Activated T-cell treated with anti-CD3 and anti-CD28 coated beads for 24 hours (primary cell): ENCODE measurements around the gene TMEM176B.
"Not testable (repeated sequence)": the region's sequence is repeated elsewhere in the genome, so short reads cannot be mapped to it uniquely, and the experiment has no call there.

Experiments used
- DNase-seq: peaks from one replicate; pipeline ENCODE4 v3.0.0-alpha.2; 2020; ENCODE audit warnings: low read depth

The TMEM176B gene

DNA sequence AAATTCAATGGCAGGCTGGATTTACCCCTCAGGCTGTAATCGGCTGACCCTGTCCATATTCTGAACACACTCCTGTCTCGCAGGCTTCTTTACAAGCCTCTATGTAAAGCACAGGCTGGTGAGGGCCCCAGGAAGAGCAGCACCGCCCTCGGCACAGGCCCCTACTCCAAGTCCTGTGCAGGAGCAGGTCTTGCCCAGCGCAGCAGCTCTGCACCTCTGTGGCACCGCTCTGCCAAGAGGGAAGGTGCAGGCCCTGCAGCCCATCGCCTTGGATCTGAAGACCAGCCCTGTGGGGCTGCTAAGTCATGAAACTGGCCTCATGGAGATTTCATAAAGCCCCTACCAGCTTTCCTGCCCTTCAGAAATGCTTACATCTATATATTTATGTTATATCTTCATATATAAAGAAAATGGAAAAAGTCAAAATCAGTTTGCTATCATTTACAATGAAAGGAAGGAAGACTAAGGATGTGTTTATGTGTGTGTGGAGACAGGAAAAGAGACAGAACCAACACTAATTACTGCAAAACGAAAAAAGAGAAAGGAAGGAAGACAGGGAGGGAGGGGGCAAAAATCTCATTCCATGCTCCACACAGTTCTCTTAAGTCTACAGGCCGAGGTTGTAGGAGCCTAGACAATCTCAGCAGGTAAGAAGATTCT is 9.6 kb downstream of the TMEM176B start:
- DNase-seq: no peak

DNA sequence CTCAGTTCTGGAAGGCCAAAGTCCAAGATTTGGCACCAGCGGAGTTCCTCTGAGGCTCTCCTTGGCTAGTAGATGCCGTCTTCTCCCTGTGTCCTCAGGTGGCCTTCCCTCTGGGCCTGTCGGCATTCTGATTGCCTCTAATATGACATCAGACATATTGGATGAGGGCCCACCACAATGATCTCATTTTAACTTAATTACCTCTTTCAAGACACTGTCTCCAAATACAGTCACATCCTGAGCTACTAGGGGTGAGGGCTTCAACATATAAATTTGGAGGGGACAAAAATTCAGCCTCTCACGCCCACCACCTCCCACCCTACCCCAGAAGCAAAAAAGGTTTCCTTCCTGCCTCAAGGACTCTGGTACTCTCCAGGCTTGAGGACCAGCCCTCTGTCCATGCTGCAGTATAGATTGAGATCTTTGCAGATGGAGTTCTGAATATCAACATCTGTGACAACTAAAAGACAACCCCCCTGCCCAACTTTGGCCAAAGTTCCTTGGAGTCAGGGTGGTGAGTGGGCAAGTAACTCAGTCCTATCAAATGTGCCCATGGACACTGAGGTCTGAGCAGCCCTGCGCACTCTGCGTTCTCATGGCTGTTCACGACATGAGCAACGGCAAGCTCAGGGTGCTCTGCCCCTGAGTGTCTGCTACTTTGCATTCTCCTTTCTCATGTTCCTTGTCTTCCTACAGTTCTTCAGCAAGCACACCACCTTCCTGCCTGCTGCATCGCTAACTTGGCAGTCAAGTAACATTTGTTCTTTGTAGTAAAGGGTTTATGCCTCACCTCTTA is 11.5 kb downstream of the TMEM176B start:
- no peak for DNase-seq

DNA sequence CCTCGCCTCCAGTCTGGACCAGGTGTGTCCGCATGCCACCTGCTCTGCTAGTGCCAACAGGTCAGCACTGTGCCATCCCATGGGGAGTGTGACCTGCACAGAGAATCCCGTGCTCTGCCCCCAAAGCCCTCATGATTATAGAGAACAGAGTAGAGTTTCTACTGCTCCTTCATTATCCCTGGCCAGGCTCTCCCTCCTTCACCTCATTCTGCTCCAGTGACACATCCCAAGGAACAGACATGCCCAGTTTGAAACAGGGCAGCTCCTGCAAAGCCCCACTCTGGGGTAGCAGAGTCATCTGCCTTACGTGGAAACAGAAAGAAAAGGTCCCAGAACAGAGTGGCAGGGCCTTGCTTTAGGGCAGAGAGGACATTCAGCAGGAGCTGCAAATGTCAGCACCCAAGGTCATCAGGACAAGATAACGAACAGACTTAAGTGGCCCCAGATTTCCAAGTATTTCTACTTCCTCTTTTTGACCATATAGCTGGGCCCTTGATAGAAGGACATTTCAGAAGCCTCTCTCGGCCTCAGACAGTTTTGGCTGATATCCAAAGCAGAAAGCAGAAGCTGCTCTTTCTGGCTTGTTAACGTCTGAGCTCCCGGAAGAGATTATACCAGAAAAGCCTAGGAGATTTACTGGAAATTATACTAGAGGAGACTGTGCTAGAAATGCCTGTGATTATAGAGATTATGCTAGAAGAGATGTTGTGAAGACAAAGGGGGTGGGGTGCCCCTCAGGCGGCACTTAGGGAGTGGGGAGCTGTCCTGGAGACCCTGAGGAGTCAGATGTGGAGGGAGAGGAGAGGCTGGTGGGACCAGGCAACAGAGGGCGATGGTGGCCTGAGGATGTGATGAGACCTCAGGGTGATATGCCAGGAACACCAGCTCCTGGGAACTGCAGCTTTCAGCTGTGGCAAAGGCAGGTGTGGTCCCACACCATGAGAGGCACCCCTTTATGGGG is 12.6 kb downstream of the TMEM176B start:
- DNase-seq: no peak

DNA sequence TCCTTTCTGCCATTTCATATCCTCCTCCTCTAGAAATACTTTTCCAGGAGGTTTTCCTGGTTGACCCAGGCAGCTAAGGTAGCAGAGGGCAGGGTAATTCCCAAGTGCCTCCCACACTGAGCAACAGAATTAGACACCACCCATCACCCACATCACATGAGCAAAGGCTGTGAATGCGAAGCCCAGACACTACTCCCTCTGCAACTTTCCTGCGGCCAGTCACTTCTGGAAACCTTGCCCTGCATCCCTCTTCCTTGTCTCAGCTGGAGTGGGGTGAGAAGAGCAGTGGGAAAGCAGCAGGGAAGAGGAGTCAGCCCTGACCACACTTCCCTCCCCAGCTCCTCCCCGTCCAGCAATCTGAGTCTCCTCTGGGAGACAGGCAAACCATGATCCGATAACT is 15.2 kb downstream of the TMEM176B start:
- no peak for DNase-seq

DNA sequence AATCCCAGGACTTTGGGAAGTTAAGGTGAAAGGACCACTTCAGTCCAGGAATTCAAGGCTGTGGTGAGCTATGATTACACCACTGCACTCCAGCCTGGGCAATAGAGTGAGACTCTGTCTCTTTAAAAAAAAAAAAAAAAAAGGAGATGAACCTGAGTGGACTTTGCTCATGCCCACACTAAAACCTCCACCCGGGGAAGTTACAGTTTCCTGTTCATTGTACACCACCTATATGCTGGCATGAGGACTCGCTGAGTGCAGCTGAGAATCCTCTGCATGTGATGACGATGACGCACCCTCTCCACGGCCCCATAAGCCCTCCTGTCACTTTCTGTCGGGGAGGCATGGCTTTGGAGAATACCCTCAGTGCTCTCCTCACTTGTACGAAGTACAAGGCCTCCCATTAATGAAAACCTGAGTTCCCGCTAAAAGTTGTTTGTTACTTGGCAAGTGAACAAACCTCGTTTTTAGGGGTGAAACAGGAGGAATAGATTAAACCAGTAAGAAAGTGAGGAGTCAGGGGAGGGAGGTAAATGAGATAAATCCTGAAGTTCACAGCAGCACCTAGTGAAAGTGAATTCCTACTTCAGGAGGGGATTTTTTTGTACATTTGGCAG is 15.9 kb downstream of the TMEM176B start:
- DNase-seq: no peak

DNA sequence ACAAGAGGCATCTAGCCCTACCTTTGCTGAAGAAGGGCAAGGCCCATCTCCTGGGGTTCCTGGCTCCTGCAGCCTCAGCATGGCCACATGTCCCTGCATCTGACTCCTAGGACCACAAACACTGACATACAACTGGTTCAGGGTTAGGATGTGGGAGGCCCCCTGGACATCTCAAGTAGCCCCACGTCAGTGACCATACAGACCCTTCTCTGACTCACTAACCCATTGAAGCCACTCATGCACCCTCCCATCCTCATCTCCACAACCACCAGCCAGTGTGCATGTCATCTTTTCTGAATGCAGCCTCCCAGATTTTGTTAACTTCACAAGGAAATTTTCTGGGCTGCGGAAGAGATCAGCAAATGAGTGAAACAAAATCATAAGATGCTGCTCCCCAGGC is 18.2 kb downstream of the TMEM176B start:
- no peak for DNase-seq

DNA sequence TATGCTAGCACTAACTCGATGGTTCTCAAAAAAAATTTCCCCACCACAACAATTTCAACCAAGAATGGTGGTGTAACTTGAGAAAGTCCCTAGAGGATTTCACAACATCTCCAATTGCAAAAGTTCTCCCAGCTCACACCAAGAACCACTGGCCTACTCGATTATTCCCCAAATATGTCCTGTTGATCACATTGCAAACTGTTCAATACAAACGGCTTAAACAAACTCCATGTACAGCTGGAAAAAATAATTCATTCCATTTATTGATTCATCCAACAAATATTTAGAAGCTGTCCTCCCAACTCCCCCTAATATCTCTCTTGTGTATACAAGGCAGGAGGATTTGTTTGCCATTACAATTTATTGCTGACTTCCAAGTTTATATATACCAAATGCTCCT is 19.1 kb downstream of the TMEM176B start:
- DNase-seq: no peak

DNA sequence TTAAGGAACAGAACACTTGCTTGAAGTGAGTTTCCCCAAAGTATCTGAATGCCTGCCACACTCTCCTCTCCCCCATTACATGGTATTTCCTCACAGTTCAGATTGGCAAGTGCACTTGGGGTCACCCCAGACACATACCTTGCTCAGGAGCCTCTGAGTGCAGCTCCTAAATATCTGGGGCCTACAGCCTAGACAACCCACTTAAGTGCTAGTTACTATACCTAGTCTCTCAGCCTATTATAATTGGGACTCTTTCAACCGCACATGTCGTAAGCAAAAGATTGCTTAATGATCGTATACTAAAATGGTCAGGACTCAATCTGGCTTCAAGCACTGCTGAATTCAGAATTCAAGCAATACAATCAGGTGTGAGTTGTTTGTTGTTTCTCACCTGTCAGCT is 19.9 kb downstream of the TMEM176B start:
- DNase-seq: no peak

DNA sequence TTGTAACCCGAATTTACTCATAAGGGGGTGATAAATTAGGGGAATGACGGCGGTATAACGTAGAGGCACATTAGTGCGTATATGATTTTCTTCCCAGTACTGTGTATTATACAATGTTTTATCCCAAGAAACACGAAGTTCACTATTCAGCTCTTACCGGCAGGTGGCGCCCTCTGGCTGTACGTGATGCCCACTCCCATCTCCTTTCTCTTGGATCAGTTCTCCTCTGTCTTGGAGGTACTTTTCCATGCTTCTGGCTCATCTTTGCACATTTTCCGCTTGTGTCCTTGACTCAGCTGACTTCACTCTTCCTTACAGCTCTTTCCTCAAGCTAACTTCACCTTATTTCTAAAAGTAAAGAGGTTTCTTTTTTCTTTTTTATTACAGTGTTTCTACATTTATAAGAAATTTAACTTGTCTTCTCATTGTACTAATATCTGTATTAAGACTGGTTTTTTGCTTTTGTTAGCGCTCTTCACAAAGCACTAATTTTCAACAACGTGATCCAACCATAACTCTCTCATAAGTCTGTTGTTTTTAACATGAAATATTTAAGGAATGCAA is 21.3 kb downstream of the TMEM176B start:
- DNase-seq: peak; percentile 60

DNA sequence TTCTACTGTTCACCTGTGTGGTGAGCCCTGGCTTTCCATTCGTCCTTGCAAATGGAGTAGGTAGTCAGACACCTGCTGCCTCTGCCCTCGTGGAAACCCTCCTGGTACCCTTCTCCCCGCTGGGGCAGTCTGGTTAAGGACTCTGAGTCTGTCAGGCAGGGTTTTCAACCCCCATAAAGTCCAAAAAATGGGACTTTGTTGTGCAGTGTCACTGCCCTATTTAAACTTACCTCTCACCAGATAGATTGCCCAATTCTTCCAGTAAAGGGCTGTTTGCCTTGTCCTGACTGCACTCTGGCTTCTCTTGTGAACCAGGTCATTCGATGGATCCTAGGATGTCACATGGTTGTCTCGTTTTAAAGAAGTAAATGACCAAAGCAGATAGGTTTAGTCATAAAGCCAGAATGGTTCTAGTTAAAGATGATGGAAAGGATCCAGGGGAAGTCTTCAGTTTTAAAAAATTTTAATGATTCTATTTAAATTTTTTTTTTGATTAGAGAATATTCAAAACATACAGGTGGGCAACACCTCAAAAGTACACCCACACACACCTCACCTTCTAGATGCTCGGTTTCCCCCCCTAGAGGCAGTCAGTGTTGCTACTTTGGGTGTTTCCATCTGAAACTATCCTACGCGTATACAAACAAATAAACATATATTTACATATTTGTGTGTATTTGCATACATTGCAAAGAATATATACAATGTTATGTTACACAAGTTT is 22.0 kb downstream of the TMEM176B start:
- no peak for DNase-seq

DNA sequence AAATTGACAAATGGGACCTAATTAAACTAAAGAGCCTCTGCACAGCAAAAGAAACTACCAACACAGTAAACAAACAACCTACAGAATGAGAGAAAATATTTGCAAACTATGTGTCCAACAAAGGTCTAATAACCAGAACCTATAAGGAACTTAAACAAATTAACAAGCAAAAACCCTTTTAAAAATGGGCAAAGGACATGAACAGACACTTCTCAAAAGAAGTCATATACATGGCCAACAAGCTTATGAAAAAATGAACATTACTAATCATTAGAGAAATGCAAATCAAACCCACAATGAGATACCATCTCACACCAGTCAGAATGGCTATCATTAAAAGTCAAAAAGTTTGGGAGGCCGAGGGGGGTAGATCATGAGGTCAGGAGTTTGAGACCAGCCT is 26.0 kb downstream of the TMEM176B start:
- not testable (repeated sequence) for DNase-seq

DNA sequence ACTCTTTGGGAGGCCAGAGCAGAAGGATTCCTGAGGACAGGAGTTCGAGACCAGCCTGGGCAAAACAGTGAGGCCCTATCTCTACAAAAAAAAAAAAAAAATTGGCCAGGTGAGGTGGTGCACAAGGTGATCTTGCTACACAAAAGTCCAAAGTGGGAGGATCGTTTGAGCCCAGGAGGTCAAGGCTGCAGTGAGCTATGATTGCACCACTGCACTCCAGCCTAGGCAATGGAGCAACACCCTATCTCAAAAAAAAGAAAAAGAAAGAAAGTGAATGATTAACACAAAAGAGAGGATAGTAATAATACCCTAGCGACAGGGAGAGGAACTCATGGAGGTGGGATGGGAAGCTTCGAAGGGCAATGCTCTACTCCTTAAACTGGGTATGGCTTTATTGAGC is 30.4 kb downstream of the TMEM176B start:
- DNase-seq: no peak

DNA sequence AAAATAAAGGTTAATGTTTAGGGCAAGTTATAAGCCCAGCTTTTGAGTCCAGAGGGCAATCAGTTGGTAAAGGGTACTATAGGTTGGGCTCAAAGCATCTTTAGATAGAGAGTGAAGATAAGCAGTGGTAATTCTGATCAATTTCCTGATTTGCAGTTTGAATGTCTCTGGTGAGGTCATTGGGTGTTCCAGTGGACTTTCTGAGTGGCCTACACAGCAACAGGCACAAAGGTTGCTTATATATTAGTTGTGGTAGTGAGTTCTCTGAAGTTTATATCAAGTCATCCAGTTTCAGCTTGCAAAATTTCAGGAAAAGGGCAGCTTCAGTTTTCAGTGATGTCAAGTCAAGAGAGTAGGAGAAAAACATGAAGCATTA is 33.8 kb downstream of the TMEM176B start:
- no peak for DNase-seq

DNA sequence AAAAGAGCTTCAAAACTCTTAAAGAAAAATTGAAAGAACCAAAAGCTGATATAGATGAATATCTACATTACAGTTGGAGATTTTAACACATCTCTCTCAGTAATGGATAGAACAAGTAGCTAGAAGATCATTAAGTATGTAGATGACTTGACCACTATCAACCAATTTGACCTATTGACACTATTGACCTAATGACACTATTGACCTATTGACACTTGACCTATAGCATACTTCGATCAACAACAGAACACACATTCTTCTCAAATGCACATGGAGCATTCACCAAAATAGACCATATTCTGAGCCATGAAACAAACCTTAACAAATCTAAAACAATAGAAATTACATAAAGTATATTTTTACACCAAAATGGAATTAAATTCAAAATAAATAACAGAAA is 40.7 kb downstream of the TMEM176B start:
- DNase-seq: no peak

DNA sequence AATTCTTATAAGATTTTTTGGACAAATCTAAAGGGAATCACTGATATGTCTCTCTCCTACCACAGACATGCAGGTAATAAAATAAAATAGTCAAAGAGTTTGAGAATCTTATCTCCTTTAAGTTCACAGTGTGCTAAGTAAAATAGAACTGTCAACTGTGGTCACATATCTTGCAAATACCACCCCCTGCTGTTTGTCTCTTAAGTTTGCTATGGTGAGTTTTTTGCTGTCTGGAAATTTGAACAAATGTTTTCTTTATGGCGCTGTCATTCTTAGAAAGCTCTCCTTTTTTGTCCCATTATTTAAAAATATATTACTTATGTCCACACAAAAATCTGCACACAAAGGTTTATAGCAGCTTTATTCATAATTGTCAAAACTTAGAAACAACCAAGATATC is 43.3 kb downstream of the TMEM176B start:
- DNase-seq: no peak

DNA sequence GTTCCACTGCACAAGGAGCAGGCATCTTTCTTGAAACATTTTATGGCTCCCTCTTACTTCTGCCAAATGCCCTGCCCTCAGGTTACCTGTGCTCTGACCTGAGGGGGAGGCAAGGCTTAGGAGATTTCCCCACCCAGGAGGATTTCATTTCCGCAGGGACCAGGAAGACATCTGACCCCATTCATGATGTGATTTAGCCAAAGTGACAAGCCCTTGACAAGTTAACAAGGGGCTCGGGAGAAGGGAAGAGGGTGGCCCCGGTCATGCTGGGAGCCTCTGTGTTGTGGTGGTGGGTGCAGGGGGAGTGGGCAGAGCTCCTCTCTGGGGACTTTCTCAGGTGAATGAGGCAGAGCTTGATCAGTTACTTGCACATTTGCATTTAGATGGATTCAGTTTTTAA is 44.0 kb downstream of the TMEM176B start:
- DNase-seq: no peak

DNA sequence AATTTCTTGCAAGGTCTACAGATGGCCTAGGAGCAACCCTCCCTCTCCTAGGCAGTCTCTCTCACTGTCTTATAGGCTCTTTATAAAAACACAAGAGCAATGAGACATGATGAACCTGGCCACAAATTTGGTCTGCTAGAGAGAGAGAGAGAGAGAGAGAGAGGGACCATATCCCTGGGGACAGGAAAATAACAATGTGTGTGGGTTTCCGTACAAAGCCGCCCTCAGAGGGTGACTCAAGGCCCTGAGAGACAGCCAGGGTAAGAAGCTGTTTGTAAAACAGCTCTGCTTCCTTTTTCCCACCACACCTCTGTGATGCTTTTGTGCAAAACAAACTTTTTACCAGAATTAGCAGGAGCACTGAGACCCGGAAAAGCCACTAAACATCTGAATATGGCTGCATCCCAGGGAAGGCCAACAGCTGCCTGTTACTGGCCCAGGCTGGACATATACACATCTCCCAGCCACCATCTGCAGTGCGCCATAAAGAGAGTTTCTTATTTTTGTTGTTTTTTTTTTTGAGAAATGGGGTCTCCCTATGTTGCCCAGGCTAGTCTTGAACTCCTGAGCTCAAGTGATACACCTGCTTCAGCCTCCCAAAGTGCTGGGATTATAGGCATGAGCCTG is 44.6 kb downstream of the TMEM176B start:
- DNase-seq: peak; percentile 67

DNA sequence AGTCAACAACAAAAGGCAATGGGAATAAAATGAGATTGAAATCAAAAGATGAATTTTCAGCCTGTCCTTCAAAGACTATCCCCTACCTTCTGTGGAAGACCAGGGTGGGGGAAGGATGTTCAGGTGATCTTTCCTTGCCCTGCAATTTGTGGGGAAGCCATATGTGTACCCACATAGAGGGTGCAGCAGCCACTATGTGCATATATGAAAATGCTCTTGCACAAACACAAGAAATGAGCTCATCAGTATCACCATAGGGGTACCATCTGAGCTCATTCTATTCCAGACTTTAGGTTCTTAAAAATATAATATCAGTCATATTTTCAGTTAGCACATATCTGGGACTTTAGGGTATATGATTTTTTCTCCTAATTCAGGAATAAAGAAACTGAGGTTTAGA is 45.2 kb downstream of the TMEM176B start:
- DNase-seq: no peak

DNA sequence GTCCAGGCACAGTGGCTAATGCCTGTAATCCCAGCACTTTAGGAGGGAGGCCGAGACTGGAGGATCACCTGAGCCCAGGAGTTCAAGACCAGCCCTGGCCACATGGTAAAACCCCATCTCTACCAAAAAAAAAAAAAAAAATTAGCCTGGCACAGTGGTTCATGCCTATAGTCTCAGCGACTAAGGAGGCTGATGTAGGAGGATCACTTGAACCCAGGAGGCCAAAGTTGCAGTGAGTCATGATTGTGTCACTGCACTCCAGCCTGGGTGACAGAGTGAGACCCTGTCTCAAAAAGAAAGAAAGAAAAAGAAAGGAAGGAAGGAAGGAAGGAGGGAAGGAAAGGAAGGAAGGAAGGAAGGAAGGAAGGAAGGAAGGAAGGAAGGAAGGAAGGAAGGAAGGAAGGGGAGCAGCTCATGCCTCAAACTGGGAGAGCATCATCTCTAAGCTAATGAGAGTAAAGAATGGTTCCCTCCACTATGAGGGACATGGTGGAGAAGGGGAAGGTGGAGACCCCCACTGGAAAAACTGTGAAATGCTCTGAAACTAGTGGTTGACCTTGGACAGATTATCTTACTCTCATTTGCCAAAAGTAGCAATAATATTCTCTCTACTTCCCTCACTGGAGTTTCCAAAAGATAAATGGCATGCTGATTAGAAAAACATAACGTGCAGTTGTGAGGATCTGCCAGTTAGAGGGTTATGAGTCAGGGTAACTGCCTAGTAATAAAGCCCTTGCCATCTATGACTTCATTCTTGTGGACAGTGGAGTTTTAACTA is 46.1 kb downstream of the TMEM176B start:
- no peak for DNase-seq

DNA sequence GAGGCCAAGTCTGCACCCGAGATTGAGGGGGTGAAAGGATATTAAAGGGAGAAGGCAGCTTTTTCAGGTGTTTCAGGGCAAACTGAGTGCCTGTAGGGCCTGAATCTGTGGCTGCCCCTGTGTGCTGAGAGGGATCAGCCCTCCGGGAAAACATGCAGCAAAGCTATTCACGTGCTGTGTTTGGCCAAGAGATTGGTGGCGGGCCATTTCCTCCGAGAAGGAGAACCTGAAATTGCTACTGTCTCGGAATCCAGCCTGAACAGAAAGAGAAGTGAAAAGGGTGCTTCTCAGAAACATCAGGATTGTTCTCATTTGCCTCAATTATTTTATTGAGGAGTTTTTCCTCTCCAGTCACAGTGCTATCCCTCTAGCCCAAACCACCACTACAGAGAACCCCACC is 46.9 kb downstream of the TMEM176B start:
- DNase-seq: no peak
